Colonic mucosa (tissue), 4 donors: ENCODE results near the gene FABP3. TPM values are rescaled to one million over a fixed set of nuclear protein-coding genes. Genes with fewer than 3 reads are reported as not detected.

Experiments
- DNase-seq: peaks from one replicate; pipeline ENCODE4 v3.0.0-alpha.2; 2020
- H3K27ac ChIP-seq: fragments of 200-600 bp; one replicate; pipeline ENCODE4 v1.8.0; 2021
- H3K27me3 ChIP-seq: fragments of 200-600 bp; one replicate; pipeline ENCODE4 v1.8.0; 2021
- H3K36me3 ChIP-seq: fragments of 200-600 bp; one replicate; pipeline ENCODE4 v1.8.0; 2021
- H3K4me1 ChIP-seq: fragments of 200-600 bp; one replicate; pipeline ENCODE4 v1.8.0; 2021; ENCODE audit warnings: mild to moderate bottlenecking
- H3K4me3 ChIP-seq: fragments of 200-600 bp; one replicate; pipeline ENCODE4 v1.8.0; 2021
- H3K9ac ChIP-seq, 2 donors: one replicate each; pipeline ENCODE4 v1.7.0; 2013; ENCODE audit warnings: control low read depth in 2 of 2, low read depth in 2 of 2, low read length in 2 of 2
- H3K9me3 ChIP-seq: fragments of 200-600 bp; one replicate; pipeline ENCODE4 v1.8.0; 2021
- intact Hi-C: fragments of 100-400 bp; cut with DNase I; formaldehyde crosslinking; loops from one replicate; pipeline ENCODE4 v1.14.1; 2022
- total RNA-seq, 2 donors: library from RNA; stranded (reverse); fragmentation: NEBNext Ultra II Directional in 1 of 2; extraction: Animal tissue kit (Norgen Biotek cat#: 25700) in 1 of 2; gene quantifications; one replicate each; pipeline ENCODE4 v1.2.1, GENCODE V29; 2021
- TF ChIP-seq, protein P1 (sequence below): fragments of 200-600 bp; IDR thresholded peaks from one replicate; pipeline ENCODE4 v1.8.0; 2022; ENCODE audit warnings: antibody characterized with exemption, mild to moderate bottlenecking
- donor health status: healthy.
- donor health status: DM: no; HTN: no; CAD: no.
- donor health status: DM: no; HTN: no; CAD: no.

The FABP3 gene
- total RNA-seq, 2 donors from 2014 or later = 2.8 to 4.7 TPM

DNA sequence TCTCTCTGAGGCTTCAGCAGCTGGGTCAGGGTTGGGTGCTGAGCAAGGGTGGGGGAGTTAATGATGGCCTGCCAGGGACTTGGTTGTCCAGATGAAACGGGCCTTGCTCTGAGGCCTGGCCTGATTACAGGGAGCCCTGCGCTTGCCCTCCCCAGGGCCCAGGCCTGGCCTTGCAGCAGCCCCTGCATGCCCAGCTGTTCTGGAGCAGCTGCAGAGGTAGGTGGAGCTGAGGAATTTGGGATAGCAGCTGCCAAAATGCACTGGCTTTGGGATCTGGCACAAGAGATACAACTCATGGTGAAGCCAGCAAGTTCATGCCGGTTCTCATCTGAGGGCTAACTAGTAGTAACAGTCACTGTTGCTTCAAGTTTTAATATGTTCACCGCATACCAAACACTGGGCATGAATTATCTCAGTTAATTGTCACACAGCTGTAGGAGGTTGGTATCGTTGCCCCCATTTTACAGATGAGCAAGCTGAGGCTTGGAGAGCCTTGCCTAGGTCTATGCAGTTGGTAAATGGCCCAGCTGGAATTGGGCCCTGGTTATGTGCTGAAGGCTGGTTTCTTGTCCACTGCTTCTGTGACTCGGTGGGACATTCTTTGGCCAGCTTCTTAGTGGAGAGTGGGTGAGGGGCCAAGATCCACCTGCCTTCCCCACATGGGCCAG, 32.8 kb upstream of the FABP3 start:
- H3K9me3 ChIP-seq = no peaks in the 10 kb centered on the region

DNA sequence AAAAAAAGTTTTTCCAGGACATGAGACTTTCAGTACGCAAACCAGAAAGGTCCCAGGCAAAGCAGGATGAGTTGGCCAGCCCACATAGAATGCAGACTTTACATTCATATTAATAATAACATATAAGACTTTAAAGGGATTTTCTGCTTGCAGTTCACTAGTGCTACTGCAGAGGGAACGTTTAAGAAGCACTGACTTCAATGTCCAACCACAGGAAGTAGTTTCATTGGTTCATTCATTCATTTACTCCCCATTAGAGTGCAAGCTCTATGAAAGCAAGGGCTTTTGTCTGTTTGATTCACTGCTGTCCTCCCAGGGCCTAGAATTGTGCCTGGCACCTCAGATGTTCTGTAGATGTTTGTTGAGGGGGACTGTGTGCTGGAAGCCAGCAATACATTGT, 28.4 kb upstream of the FABP3 start:
- H3K9ac ChIP-seq = no peak overlapping the region
- no peaks in the 10 kb centered on the region for H3K27me3 ChIP-seq
- no peaks in the 10 kb centered on the region for H3K4me1 ChIP-seq
- TF ChIP-seq, protein P1, sequence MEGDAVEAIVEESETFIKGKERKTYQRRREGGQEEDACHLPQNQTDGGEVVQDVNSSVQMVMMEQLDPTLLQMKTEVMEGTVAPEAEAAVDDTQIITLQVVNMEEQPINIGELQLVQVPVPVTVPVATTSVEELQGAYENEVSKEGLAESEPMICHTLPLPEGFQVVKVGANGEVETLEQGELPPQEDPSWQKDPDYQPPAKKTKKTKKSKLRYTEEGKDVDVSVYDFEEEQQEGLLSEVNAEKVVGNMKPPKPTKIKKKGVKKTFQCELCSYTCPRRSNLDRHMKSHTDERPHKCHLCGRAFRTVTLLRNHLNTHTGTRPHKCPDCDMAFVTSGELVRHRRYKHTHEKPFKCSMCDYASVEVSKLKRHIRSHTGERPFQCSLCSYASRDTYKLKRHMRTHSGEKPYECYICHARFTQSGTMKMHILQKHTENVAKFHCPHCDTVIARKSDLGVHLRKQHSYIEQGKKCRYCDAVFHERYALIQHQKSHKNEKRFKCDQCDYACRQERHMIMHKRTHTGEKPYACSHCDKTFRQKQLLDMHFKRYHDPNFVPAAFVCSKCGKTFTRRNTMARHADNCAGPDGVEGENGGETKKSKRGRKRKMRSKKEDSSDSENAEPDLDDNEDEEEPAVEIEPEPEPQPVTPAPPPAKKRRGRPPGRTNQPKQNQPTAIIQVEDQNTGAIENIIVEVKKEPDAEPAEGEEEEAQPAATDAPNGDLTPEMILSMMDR = no peak
- H3K4me3 ChIP-seq = no peak overlapping the region
- DNase-seq = no peak
- no peaks in the 10 kb centered on the region for H3K9me3 ChIP-seq
- H3K27ac ChIP-seq = no peak overlapping the region
- H3K36me3 ChIP-seq = no peaks in the 10 kb centered on the region
- intact Hi-C loops = no loop called here

More for the DNA sequence above, 32.8 kb upstream of the FABP3 start:
- Histone ChIP-seq H3K27me3 (no peaks in the 10 kb centered on the region), H3K36me3 (no peaks in the 10 kb centered on the region), H3K9ac (no peak overlapping the region), H3K4me1 (no peaks in the 10 kb centered on the region), H3K4me3 (no peak overlapping the region), H3K27ac (no peak overlapping the region)
- intact Hi-C loops = no loop called here
- TF ChIP-seq, protein P1 = no peak
- no peak for DNase-seq

DNA sequence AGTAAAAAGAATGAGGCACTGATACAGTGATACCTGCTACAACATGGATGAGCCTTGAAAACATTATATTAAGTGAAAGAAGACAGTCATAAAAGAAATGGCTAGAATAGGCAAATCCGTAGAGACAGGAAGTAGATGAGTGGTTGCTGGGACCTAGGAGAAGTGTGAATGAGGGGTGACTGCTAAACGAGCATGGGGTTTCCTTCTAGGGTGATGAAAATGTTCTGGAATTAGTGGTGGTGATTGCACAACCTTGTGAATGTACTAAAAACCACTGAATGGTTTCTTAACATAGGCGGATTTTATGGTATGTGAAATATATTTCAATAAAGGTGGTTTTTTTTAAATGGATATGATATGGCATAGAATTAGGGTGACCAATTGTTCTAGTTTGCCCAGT, 27.5 kb upstream of the FABP3 start:
- no peaks in the 10 kb centered on the region for H3K27me3 ChIP-seq
- H3K4me3 ChIP-seq = no peak overlapping the region
- H3K36me3 ChIP-seq = no peaks in the 10 kb centered on the region
- H3K27ac ChIP-seq = no peak overlapping the region
- TF ChIP-seq, protein P1 = no peak
- no peaks in the 10 kb centered on the region for H3K9me3 ChIP-seq
- intact Hi-C loops = no loop called here
- H3K9ac ChIP-seq = no peak overlapping the region
- no peak for DNase-seq
- no peaks in the 10 kb centered on the region for H3K4me1 ChIP-seq

DNA sequence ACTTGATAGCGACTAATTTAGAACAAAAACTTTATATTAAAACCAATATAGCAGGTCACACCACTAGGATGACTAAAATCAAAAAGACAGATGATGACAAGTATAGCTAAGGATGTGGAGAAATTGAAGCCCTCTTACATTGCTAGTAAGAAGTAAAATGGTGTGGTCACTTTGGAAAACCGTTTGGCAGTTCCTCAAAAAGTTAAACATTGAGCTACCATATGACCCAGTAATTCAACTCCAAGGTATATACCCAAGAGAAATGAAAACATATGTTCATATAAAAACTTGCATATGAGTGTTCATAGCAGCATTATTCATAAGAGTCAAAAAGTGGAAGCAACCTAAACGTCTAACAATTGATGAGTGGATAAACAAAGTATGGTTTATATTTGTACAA, 27.1 kb upstream of the FABP3 start:
- TF ChIP-seq, protein P1 = no peak
- DNase-seq = no peak
- no peak overlapping the region for H3K4me3 ChIP-seq

DNA sequence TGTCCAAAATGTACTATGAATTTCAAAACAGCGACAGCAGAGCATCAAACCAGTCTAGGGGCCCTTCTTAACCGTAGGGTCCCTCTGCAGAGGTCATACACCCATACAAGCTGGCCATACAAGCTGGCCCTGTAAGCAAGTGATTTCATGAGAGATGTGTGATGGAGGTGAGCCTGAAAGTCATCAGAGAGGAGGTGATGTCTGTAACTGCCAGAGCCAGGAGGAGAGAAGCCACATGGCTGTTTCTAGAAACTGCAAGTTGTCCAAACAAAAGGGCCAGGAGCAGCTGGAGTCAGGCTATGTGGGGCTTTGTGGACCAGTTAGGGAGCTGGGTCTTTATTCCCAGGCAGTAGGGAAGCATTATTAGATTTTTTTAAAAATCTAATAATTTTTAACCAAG, 25.4 kb upstream of the FABP3 start:
- Histone ChIP-seq H3K4me1 (no peaks in the 10 kb centered on the region), H3K27ac (no peak overlapping the region), H3K9me3 (no peaks in the 10 kb centered on the region), H3K27me3 (no peaks in the 10 kb centered on the region), H3K9ac (no peak overlapping the region), H3K4me3 (no peak overlapping the region), H3K36me3 (no peaks in the 10 kb centered on the region)
- intact Hi-C loops = loop anchor here (10.0 kb wide), 1 partner anchor 147 kb away; no protein-coding TSS in a partner anchor
- DNase-seq = no peak
- TF ChIP-seq, protein P1 = no peak

More for the DNA sequence above, 27.1 kb upstream of the FABP3 start:
- intact Hi-C loops = loop anchor here (10.0 kb wide), 1 partner anchor 145 kb away; no protein-coding TSS in a partner anchor
- Histone ChIP-seq H3K36me3 (no peaks in the 10 kb centered on the region), H3K4me1 (no peaks in the 10 kb centered on the region), H3K27ac (no peak overlapping the region), H3K9ac (no peak overlapping the region), H3K27me3 (no peaks in the 10 kb centered on the region), H3K9me3 (no peaks in the 10 kb centered on the region)
